Sigmoid colon (tissue), 4 donors: ENCODE data around the gene ADA.

ENCODE experiments used
- CTCF ChIP-seq, 4 experiments: fragments of 450-650 bp in 3 of 4; fragments of 200-600 bp in 1 of 4; IDR thresholded peaks; one replicate each; pipeline ENCODE4 v1.5.1; 2016 to 2019; ENCODE audit warnings: antibody characterized with exemption in 4 of 4, mild to moderate bottlenecking in 3 of 4, moderate library complexity in 2 of 4
- POLR2AphosphoS5 ChIP-seq, 4 donors: sonication (generic); formaldehyde crosslinking; IDR thresholded peaks; one replicate each; pipeline ENCODE4 v1.6.1; 2017; ENCODE audit warnings: antibody characterized with exemption in 4 of 4

GRCh38 chr20:44571362-44571988 is 80.0 kb downstream of the ADA start:
- TF ChIP-seq CTCF (IDR thresholded peaks at IDR 0.05) = no peak
- no peak for TF ChIP-seq POLR2AphosphoS5 (IDR thresholded peaks at IDR 0.05)
